Hepatocyte (in vitro differentiated cells): ENCODE measurements around the gene DISC1. TPM values are rescaled to one million over a fixed set of nuclear protein-coding genes. Genes with fewer than 3 reads are reported as not detected.

Experiments used
- DNase-seq: peaks from one replicate; pipeline ENCODE4 v3.0.0-alpha.2; 2016; ENCODE audit warnings: low spot score
- H2AFZ ChIP-seq: fragments of 200-600 bp; sonication (generic); 2 replicates; pipeline ENCODE4 v1.6.0; 2016; ENCODE audit warnings: antibody characterized with exemption, mild to moderate bottlenecking
- H3K27ac ChIP-seq: fragments of 200-600 bp; sonication (generic); 2 replicates; pipeline ENCODE4 v1.5.1; 2016; ENCODE audit warnings: mild to moderate bottlenecking
- H3K27me3 ChIP-seq: fragments of 200-600 bp; sonication (generic); 2 replicates; pipeline ENCODE4 v1.6.1; 2016
- H3K36me3 ChIP-seq: fragments of 200-600 bp; sonication (generic); replicated peaks from 2 replicates; pipeline ENCODE4 v1.5.1; 2016; ENCODE audit warnings: low read depth; ENCODE audit not compliant: insufficient read depth
- H3K4me1 ChIP-seq: fragments of 200-600 bp; sonication (generic); 2 replicates; pipeline ENCODE4 v1.5.1; 2016; ENCODE audit warnings: mild to moderate bottlenecking, moderate library complexity; ENCODE audit not compliant: insufficient read depth
- H3K4me2 ChIP-seq: fragments of 200-600 bp; sonication (generic); 2 replicates; pipeline ENCODE4 v1.6.0; 2016
- H3K4me3 ChIP-seq: fragments of 200-600 bp; sonication (generic); 2 replicates; pipeline ENCODE4 v1.5.1; 2016; ENCODE audit warnings: mild to moderate bottlenecking
- H3K79me2 ChIP-seq: fragments of 200-600 bp; sonication (generic); 2 replicates; pipeline ENCODE4 v1.6.0; 2017; ENCODE audit warnings: mild to moderate bottlenecking
- H3K9me2 ChIP-seq: fragments of 200-600 bp; sonication (generic); replicated peaks from 2 replicates; pipeline ENCODE4 v1.6.0; 2017; ENCODE audit warnings: mild to moderate bottlenecking; ENCODE audit not compliant: insufficient read depth
- H3K9me3 ChIP-seq: fragments of 200-600 bp; sonication (generic); 2 replicates; pipeline ENCODE4 v1.5.1; 2016; ENCODE audit warnings: low read depth, mild to moderate bottlenecking
- H4K20me1 ChIP-seq: fragments of 200-600 bp; sonication (generic); 2 replicates; pipeline ENCODE4 v1.6.0; 2016; ENCODE audit warnings: mild to moderate bottlenecking; ENCODE audit not compliant: insufficient read depth, poor library complexity, severe bottlenecking
- CTCF ChIP-seq: fragments of 200-600 bp; sonication (generic); IDR thresholded peaks from 2 replicates; pipeline ENCODE4 v1.5.1; 2016; ENCODE audit warnings: antibody characterized with exemption, mild to moderate bottlenecking; ENCODE audit not compliant: poor library complexity
- EZH2 ChIP-seq: fragments of 200-600 bp; sonication (generic); IDR thresholded peaks from 2 replicates; pipeline ENCODE4 v1.6.1; 2016; ENCODE audit warnings: antibody characterized with exemption, mild to moderate bottlenecking, borderline replicate concordance
- EZH2phosphoT487 ChIP-seq: fragments of 200-600 bp; sonication (generic); IDR thresholded peaks from one replicate; pipeline ENCODE4 v1.6.1; 2018; ENCODE audit warnings: antibody characterized with exemption, mild to moderate bottlenecking, low read depth, moderate library complexity; ENCODE audit not compliant: unreplicated experiment, severe bottlenecking
- WGBS: methylation state at CpG from one replicate; pipeline ENCODE4 v1.1.6; 2016; ENCODE audit warnings: low lambda C conversion rate; ENCODE audit errors: missing lambda C conversion rate; 5-methylcytosine and 5-hydroxymethylcytosine counted together
- polyA plus RNA-seq: library from polyadenylated mRNA; unstranded; fragments of >200 nt; fragmentation: Nextera tagmentation; extraction: Ambion mirVana; gene quantifications from 2 replicates; pipeline ENCODE4 v1.2.1, GENCODE V29; 2016
- total RNA-seq: library from RNA; depleted of rRNA; stranded (reverse); fragments of >200 nt; gene quantifications from 2 replicates; pipeline ENCODE4 v1.2.3, GENCODE V29; 2014

The DISC1 gene
- total and polyA plus RNA-seq, 2 experiments from 2014 or later, result 3.0 to 4.7 TPM

- 87% methylated on average over 8 of the region's 8 CpGs for WGBS
- H4K20me1 ChIP-seq, result no peaks in the 10 kb centered on the region
Measured at GRCh38 chr1:231715816-231716722, 89.5 kb downstream of the DISC1 start.

DNA sequence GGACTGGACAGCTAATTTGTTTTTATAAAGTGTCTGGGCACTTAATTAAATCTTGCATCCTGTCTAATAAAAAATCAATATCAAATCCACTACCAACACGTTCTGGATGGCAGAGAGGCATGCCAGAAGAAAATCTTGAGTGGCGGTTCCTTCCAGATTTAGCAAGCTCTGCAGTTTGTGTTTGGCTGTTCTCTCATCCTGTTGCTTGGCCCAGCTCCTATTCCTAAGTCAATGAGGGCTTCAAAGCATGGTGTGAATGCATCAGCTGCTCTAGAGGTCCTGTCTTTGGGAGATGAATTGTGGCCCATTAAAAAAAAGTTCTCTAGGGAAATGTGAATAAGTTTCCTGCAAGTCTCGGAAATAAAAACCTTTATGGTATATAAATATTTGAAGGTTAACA lies 90.3 kb downstream of the DISC1 start:
- TF ChIP-seq CTCF (no peak), EZH2 (no peak), EZH2phosphoT487 (no peak)
- H3K9me2 ChIP-seq, result no peaks in the 10 kb centered on the region
- no peak overlapping the region for H3K27ac ChIP-seq
- H3K4me2 ChIP-seq, result no peak overlapping the region
- no peaks in the 10 kb centered on the region for H3K36me3 ChIP-seq
- no peak overlapping the region for H2AFZ ChIP-seq
- H3K79me2 ChIP-seq, result no peaks in the 10 kb centered on the region
- no peaks in the 10 kb centered on the region for H4K20me1 ChIP-seq
- no peak overlapping the region for H3K4me3 ChIP-seq
- H3K4me1 ChIP-seq, result no peaks in the 10 kb centered on the region
- no peak for DNase-seq
- no peaks in the 10 kb centered on the region for H3K9me3 ChIP-seq
- no peaks in the 10 kb centered on the region for H3K27me3 ChIP-seq
- 91% methylated on average over 3 of the region's 3 CpGs for WGBS

More at GRCh38 chr1:231715816-231716722, 89.5 kb downstream of the DISC1 start:
- Histone ChIP-seq H3K27ac (no peak overlapping the region), H3K27me3 (no peaks in the 10 kb centered on the region), H3K4me3 (no peak overlapping the region), H3K4me2 (no peak overlapping the region), H3K36me3 (no peaks in the 10 kb centered on the region), H3K9me2 (no peaks in the 10 kb centered on the region), H2AFZ (no peak overlapping the region), H3K4me1 (no peaks in the 10 kb centered on the region), H3K9me3 (no peaks in the 10 kb centered on the region), H3K79me2 (no peaks in the 10 kb centered on the region)
- TF ChIP-seq CTCF, result no peak
- no peak for TF ChIP-seq EZH2phosphoT487
- no peak for TF ChIP-seq EZH2
- DNase-seq, result no peak

DNA sequence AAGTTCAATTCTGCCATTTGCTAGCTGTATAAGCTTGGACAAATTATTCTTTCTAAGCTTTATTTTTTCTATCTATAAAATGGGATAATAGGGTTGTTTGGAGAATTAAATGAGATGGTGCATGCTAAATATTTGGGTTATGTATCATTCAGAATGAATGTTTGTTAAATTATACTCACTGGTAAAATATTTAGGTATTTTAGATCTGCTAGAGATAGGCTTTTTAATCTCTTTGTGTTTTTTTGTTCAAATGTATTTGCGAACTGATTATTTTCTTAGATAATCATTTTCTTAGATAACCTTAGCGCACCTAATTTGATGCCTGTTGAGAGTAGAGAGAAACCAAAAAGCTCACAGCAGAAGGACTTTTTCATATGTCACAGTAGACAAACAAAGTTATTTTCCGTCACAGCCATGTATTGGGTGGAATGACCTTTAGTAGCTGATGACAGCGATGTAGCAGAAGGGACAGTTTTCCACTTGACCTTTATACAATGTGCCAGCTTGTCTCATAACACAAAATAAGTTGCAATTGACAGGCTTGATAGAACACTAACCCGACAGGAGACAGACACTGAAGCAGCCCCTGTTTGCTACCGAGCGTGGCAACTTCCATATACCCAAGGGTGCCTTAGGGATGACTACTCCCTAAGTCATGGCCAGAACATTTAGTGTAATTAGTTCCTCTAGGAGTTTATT lies 93.0 kb downstream of the DISC1 start:
- H3K79me2 ChIP-seq, result no peaks in the 10 kb centered on the region
- no peaks in the 10 kb centered on the region for H3K9me2 ChIP-seq
- TF ChIP-seq EZH2phosphoT487 (no peak), EZH2 (no peak), CTCF (no peak)
- H3K27ac ChIP-seq, result no peak overlapping the region
- H3K4me3 ChIP-seq, result no peak overlapping the region
- WGBS, result 92% methylated on average over 7 of the region's 7 CpGs
- no peak overlapping the region for H2AFZ ChIP-seq
- no peak for DNase-seq
- no peaks in the 10 kb centered on the region for H3K9me3 ChIP-seq
- no peaks in the 10 kb centered on the region for H3K36me3 ChIP-seq
- H3K27me3 ChIP-seq, result no peaks in the 10 kb centered on the region
- no peaks in the 10 kb centered on the region for H3K4me1 ChIP-seq
- H4K20me1 ChIP-seq, result no peaks in the 10 kb centered on the region
- H3K4me2 ChIP-seq, result no peak overlapping the region
